Neural cell (in vitro differentiated cells): ENCODE data around the gene CD83.

Experiments
- EP300 ChIP-seq: fragments of 450-650 bp; conservative IDR thresholded peaks from 2 replicates; pipeline ENCODE4 v1.6.1; 2014; ENCODE audit warnings: antibody characterized with exemption, mild to moderate bottlenecking, moderate library complexity; ENCODE audit not compliant: poor library complexity, severe bottlenecking
- EZH2 ChIP-seq: fragments of 200-600, 300-800 bp; shearing (Covaris generic), sonication (generic); IDR thresholded peaks from 2 replicates; pipeline ENCODE4 v1.6.1; 2014; ENCODE audit warnings: antibody characterized with exemption, low read length, borderline replicate concordance, mild to moderate bottlenecking; ENCODE audit not compliant: insufficient read depth, poor library complexity, severe bottlenecking
- MXI1 ChIP-seq: fragments of 450-650 bp; conservative IDR thresholded peaks from 2 replicates; pipeline ENCODE4 v1.6.1; 2014; ENCODE audit warnings: antibody characterized with exemption, mild to moderate bottlenecking; ENCODE audit not compliant: poor library complexity, severe bottlenecking
- RAD21 ChIP-seq: fragments of 450-650 bp; conservative IDR thresholded peaks from 2 replicates; pipeline ENCODE4 v1.6.1; 2014; ENCODE audit warnings: antibody characterized with exemption, mild to moderate bottlenecking, moderate library complexity
- TAF1 ChIP-seq: IDR thresholded peaks from 2 replicates; pipeline ENCODE4 v1.6.1; 2012; ENCODE audit warnings: low read depth
- TF ChIP-seq, protein P1 (sequence below): fragments of 450-650 bp; IDR thresholded peaks from 2 replicates; pipeline ENCODE4 v1.5.1; 2014; ENCODE audit warnings: antibody characterized with exemption, mild to moderate bottlenecking, moderate library complexity; ENCODE audit not compliant: poor library complexity, severe bottlenecking
- TF ChIP-seq, protein P2 (sequence below): IDR thresholded peaks from 2 replicates; pipeline ENCODE4 v1.6.1; 2012; ENCODE audit warnings: borderline replicate concordance

DNA sequence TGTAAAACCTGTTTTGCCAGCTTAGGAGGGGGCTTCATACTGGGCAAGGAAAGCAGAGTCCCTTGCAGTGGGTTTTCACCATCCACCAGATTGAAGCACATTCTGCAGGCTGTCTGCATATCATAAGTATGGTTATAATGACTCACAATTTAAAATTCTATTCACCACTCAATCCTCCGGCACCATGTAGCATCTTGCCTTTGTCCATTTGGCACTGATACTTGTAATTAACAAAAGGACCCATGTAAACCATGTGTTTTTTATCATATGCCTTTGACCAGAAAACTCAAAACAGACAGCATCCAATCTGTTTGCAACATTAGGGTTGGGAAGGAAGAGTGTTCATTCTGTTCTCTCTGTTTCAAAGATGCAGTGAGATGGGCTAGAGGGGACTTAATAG, 3.0 kb downstream of the CD83 start:
- TF ChIP-seq EP300 = no peak
- TF ChIP-seq, protein P1, sequence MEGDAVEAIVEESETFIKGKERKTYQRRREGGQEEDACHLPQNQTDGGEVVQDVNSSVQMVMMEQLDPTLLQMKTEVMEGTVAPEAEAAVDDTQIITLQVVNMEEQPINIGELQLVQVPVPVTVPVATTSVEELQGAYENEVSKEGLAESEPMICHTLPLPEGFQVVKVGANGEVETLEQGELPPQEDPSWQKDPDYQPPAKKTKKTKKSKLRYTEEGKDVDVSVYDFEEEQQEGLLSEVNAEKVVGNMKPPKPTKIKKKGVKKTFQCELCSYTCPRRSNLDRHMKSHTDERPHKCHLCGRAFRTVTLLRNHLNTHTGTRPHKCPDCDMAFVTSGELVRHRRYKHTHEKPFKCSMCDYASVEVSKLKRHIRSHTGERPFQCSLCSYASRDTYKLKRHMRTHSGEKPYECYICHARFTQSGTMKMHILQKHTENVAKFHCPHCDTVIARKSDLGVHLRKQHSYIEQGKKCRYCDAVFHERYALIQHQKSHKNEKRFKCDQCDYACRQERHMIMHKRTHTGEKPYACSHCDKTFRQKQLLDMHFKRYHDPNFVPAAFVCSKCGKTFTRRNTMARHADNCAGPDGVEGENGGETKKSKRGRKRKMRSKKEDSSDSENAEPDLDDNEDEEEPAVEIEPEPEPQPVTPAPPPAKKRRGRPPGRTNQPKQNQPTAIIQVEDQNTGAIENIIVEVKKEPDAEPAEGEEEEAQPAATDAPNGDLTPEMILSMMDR = no peak
- no peak for TF ChIP-seq EZH2
- TF ChIP-seq RAD21 = no peak
- TF ChIP-seq, protein P2, sequence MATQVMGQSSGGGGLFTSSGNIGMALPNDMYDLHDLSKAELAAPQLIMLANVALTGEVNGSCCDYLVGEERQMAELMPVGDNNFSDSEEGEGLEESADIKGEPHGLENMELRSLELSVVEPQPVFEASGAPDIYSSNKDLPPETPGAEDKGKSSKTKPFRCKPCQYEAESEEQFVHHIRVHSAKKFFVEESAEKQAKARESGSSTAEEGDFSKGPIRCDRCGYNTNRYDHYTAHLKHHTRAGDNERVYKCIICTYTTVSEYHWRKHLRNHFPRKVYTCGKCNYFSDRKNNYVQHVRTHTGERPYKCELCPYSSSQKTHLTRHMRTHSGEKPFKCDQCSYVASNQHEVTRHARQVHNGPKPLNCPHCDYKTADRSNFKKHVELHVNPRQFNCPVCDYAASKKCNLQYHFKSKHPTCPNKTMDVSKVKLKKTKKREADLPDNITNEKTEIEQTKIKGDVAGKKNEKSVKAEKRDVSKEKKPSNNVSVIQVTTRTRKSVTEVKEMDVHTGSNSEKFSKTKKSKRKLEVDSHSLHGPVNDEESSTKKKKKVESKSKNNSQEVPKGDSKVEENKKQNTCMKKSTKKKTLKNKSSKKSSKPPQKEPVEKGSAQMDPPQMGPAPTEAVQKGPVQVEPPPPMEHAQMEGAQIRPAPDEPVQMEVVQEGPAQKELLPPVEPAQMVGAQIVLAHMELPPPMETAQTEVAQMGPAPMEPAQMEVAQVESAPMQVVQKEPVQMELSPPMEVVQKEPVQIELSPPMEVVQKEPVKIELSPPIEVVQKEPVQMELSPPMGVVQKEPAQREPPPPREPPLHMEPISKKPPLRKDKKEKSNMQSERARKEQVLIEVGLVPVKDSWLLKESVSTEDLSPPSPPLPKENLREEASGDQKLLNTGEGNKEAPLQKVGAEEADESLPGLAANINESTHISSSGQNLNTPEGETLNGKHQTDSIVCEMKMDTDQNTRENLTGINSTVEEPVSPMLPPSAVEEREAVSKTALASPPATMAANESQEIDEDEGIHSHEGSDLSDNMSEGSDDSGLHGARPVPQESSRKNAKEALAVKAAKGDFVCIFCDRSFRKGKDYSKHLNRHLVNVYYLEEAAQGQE = no peak
- no peak for TF ChIP-seq TAF1
- no peak for TF ChIP-seq MXI1
